ENCODE results near the gene AUTS2.
A peak's percentile ranks its signal among the peaks of the same experiment; 100 is the strongest.

DNA sequence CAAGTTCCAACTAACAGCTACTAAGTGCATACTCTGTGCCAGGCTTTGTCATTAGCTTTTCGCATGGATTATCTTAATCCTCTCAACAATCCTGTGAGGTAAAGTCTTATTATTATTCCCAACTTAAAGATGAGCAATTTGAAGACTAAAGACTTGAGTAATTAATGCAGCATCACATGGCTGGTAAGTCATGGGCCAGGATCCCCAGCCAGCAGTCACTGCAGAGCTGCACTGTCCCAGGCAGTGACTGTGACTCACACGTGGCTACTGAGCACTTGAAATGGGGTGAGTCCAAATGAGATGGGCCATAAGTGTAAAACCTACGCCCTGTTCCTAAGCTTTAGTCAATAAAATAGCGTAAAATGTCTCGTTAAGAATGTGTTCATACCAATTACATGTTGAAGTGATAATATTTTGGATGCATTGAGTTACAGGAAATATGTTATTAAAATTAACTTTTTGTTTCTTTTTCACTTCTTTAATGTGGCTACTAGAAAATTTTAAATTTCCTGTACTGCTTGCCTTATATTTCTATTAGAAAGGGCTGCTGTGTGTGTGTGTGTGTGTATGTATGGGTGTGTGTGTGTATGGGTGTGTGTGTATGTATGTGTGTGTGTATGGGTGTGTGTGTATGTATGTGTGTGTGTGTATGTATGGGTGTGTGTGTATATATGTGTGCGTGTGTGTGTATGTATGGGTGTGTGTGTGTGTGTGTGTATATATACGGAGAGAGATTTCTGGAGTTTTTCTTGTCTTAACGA lies 756.3 kb downstream of the AUTS2 start:
- TF ChIP-seq, protein P1, sequence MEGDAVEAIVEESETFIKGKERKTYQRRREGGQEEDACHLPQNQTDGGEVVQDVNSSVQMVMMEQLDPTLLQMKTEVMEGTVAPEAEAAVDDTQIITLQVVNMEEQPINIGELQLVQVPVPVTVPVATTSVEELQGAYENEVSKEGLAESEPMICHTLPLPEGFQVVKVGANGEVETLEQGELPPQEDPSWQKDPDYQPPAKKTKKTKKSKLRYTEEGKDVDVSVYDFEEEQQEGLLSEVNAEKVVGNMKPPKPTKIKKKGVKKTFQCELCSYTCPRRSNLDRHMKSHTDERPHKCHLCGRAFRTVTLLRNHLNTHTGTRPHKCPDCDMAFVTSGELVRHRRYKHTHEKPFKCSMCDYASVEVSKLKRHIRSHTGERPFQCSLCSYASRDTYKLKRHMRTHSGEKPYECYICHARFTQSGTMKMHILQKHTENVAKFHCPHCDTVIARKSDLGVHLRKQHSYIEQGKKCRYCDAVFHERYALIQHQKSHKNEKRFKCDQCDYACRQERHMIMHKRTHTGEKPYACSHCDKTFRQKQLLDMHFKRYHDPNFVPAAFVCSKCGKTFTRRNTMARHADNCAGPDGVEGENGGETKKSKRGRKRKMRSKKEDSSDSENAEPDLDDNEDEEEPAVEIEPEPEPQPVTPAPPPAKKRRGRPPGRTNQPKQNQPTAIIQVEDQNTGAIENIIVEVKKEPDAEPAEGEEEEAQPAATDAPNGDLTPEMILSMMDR (IDR thresholded peaks at IDR 0.05), result no peak
- no peak for TF ChIP-seq POLR2A (IDR thresholded peaks at IDR 0.05)
- peak in 1 of 2 donors; percentile 16 for TF ChIP-seq POLR2AphosphoS5 (IDR thresholded peaks at IDR 0.05; ENCODE audit: insufficient read depth in 1 of 2, low read depth in 1 of 2)

All from vagina (tissue), 2 donors.